PC-3 (cell line): ENCODE data around the gene PRXL2B.

Experiments used
- EZH2phosphoT487 ChIP-seq: fragments of 300-600 bp; sonication (generic); IDR thresholded peaks from 2 replicates; pipeline ENCODE4 v1.6.1; 2018; ENCODE audit warnings: mild to moderate bottlenecking, antibody characterized with exemption, low read length, borderline replicate concordance
- TF ChIP-seq, protein P1 (sequence below): fragments of 300-600 bp; sonication (generic); conservative IDR thresholded peaks from 2 replicates; pipeline ENCODE4 v1.5.1; 2017; ENCODE audit warnings: antibody characterized with exemption, low read depth, mild to moderate bottlenecking, low read length

DNA sequence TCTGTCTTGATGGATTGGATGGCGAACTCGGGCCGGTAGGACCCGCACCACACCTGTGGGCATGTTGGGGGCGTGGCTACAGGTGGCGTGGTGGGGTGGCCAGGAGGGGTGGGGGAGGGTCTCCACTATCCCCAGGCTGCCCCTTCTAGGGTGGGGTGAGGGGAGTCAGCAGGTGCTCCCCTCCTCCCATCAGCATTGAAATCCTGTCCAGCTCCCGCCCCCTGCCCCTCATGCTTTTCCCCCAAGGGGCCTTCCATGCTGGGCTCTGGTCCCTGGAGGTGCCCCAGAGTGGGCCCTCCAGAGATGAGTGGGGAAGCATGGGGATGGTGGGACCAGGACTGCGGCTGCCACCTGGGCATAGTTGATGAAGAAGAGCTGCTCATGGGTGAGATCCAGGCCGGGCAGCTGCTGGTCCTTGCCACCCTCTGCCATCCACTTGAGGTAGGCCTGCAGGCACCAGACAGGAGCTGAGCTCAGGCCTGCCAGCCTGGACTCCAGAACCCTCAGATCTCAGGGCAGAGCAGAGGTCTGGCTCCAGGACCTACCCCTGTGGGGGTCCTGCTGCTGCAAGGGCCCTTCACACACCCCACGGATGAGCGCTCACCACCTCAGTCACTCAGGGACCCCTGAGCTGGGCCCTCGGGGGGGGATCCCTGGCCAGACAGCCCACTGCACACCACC lies 5.1 kb downstream of the PRXL2B start:
- TF ChIP-seq, protein P1, sequence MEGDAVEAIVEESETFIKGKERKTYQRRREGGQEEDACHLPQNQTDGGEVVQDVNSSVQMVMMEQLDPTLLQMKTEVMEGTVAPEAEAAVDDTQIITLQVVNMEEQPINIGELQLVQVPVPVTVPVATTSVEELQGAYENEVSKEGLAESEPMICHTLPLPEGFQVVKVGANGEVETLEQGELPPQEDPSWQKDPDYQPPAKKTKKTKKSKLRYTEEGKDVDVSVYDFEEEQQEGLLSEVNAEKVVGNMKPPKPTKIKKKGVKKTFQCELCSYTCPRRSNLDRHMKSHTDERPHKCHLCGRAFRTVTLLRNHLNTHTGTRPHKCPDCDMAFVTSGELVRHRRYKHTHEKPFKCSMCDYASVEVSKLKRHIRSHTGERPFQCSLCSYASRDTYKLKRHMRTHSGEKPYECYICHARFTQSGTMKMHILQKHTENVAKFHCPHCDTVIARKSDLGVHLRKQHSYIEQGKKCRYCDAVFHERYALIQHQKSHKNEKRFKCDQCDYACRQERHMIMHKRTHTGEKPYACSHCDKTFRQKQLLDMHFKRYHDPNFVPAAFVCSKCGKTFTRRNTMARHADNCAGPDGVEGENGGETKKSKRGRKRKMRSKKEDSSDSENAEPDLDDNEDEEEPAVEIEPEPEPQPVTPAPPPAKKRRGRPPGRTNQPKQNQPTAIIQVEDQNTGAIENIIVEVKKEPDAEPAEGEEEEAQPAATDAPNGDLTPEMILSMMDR: no peak
- no peak for TF ChIP-seq EZH2phosphoT487
